OCI-LY1 (cell line): ENCODE data around the gene VPS37C.

Experiments used
- H2AFZ ChIP-seq: fragments of 200-600 bp; sonication (generic), shearing (Covaris generic); 2 replicates; pipeline ENCODE4 v1.6.0; 2014; ENCODE audit warnings: antibody characterized with exemption, mild to moderate bottlenecking, low read length
- H3F3A ChIP-seq: fragments of 200-600 bp; sonication (generic), shearing (Covaris generic); 2 replicates; pipeline ENCODE4 v1.6.0; 2014; ENCODE audit warnings: mild to moderate bottlenecking, antibody characterized with exemption, low read length, moderate library complexity; ENCODE audit not compliant: insufficient read depth
- H3K27ac ChIP-seq: fragments of 200-600 bp; sonication (generic); 2 replicates; pipeline ENCODE4 v1.5.1; 2014; ENCODE audit warnings: low read length, mixed run types, mild to moderate bottlenecking, low read depth; ENCODE audit not compliant: poor library complexity, severe bottlenecking
- H3K27me3 ChIP-seq: fragments of 200-600 bp; sonication (generic); 2 replicates; pipeline ENCODE4 v1.6.0; 2014; ENCODE audit warnings: antibody characterized with exemption, mild to moderate bottlenecking, low read length, moderate library complexity; ENCODE audit not compliant: insufficient read depth
- H3K36me3 ChIP-seq: fragments of 200-600 bp; sonication (generic); 2 replicates; pipeline ENCODE4 v1.6.1; 2014; ENCODE audit warnings: mild to moderate bottlenecking, antibody characterized with exemption, low read length, moderate library complexity, mixed read lengths; ENCODE audit not compliant: insufficient read depth
- H3K4me1 ChIP-seq: fragments of 200-600 bp; sonication (generic); 2 replicates; pipeline ENCODE4 v1.5.1; 2014; ENCODE audit warnings: mild to moderate bottlenecking, low read length, moderate library complexity; ENCODE audit not compliant: insufficient read depth, severe bottlenecking
- H3K4me2 ChIP-seq: fragments of 200-600 bp; sonication (generic), shearing (Covaris generic); 2 replicates; pipeline ENCODE4 v1.6.1; 2014; ENCODE audit warnings: low read length
- H3K4me3 ChIP-seq: fragments of 200-600 bp; sonication (generic); 2 replicates; pipeline ENCODE4 v1.5.1; 2014; ENCODE audit warnings: low read length, low read depth, mild to moderate bottlenecking, mixed read lengths; ENCODE audit not compliant: poor library complexity, severe bottlenecking
- H3K79me2 ChIP-seq: fragments of 200-600 bp; shearing (Covaris generic); 2 replicates; pipeline ENCODE4 v1.6.1; 2016; ENCODE audit warnings: mixed run types, low read length, mixed read lengths; ENCODE audit not compliant: insufficient read depth
- H3K9ac ChIP-seq: fragments of 200-600 bp; sonication (generic), shearing (Covaris generic); 2 replicates; pipeline ENCODE4 v1.6.1; 2014; ENCODE audit warnings: mild to moderate bottlenecking, low read length, mixed read lengths
- H3K9me2 ChIP-seq: fragments of 200-600 bp; sonication (generic), shearing (Covaris generic); 2 replicates; pipeline ENCODE4 v1.6.1; 2014; ENCODE audit warnings: low read depth, mild to moderate bottlenecking, low read length, mixed read lengths
- H3K9me3 ChIP-seq: fragments of 200-600 bp; shearing (Covaris generic); 2 replicates; pipeline ENCODE4 v1.6.1; 2014; ENCODE audit warnings: low read length, mixed read lengths
- H4K20me1 ChIP-seq: fragments of 200-600 bp; sonication (generic), shearing (Covaris generic); 2 replicates; pipeline ENCODE4 v1.6.0; 2016; ENCODE audit warnings: mild to moderate bottlenecking, low read length; ENCODE audit not compliant: insufficient read depth
- CTCF ChIP-seq: fragments of 200-600 bp; sonication (generic), shearing (Covaris generic); IDR thresholded peaks from 2 replicates; pipeline ENCODE4 v1.5.1; 2017; ENCODE audit warnings: mild to moderate bottlenecking, antibody characterized with exemption, low read length, moderate library complexity, mixed read lengths
- EZH2 ChIP-seq: fragments of 200-600 bp; sonication (generic), shearing (Covaris generic); IDR thresholded peaks from 2 replicates; pipeline ENCODE4 v1.8.0; 2017; ENCODE audit warnings: borderline replicate concordance, mixed run types, mild to moderate bottlenecking, antibody characterized with exemption, low read length, moderate library complexity, mixed read lengths

Gene VPS37C

GRCh38 chr11:61195719-61196118, 34.5 kb upstream of the VPS37C start:
- no peak overlapping the region for H3K4me2 ChIP-seq
- no peak overlapping the region for H3K4me3 ChIP-seq
- peaks cover 6% of the 10 kb centered on the region; the same call in 1 of the 2 replicates for H3K9me3 ChIP-seq
- no peak overlapping the region for H3K9ac ChIP-seq
- H3F3A ChIP-seq = no peaks in the 10 kb centered on the region
- peaks cover 7% of the 10 kb centered on the region; the same call in 1 of the 2 replicates for H3K27me3 ChIP-seq
- no peaks in the 10 kb centered on the region for H3K79me2 ChIP-seq
- no peak overlapping the region for H3K27ac ChIP-seq
- H3K4me1 ChIP-seq = no peaks in the 10 kb centered on the region
- H3K9me2 ChIP-seq = no peaks in the 10 kb centered on the region
- H3K36me3 ChIP-seq = no peaks in the 10 kb centered on the region; the same call in 1 of the 2 replicates
- TF ChIP-seq CTCF (no peak), EZH2 (no peak)
- no peak overlapping the region for H2AFZ ChIP-seq
- H4K20me1 ChIP-seq = no peaks in the 10 kb centered on the region

- Histone ChIP-seq H3K9me2 (no peaks in the 10 kb centered on the region), H2AFZ (no peak overlapping the region), H3K36me3 (no peaks in the 10 kb centered on the region; the same call in 1 of the 2 replicates), H4K20me1 (no peaks in the 10 kb centered on the region), H3K4me1 (no peaks in the 10 kb centered on the region), H3K4me3 (no peak overlapping the region), H3K27ac (no peak overlapping the region), H3K9me3 (peaks cover 9% of the 10 kb centered on the region; the same call in 1 of the 2 replicates), H3K4me2 (no peak overlapping the region), H3K79me2 (no peaks in the 10 kb centered on the region), H3K9ac (no peak overlapping the region), H3K27me3 (peaks cover 7% of the 10 kb centered on the region; the same call in 1 of the 2 replicates), H3F3A (no peaks in the 10 kb centered on the region)
- no peak for TF ChIP-seq CTCF
- no peak for TF ChIP-seq EZH2
Observed at GRCh38 chr11:61194981-61195695, 33.9 kb upstream of the VPS37C start.

GRCh38 chr11:61194169-61194671, 33.0 kb upstream of the VPS37C start:
- no peaks in the 10 kb centered on the region for H3K9me2 ChIP-seq
- no peak for TF ChIP-seq EZH2
- TF ChIP-seq CTCF = no peak

More at GRCh38 chr11:61194169-61194671, 33.0 kb upstream of the VPS37C start:
- H3K4me2 ChIP-seq = no peak overlapping the region
- H3K27me3 ChIP-seq = peaks cover 7% of the 10 kb centered on the region; the same call in 1 of the 2 replicates
- no peak overlapping the region for H2AFZ ChIP-seq
- H3K4me3 ChIP-seq = no peak overlapping the region
- no peaks in the 10 kb centered on the region for H3F3A ChIP-seq
- H3K9me3 ChIP-seq = peaks cover 8% of the 10 kb centered on the region; the same call in 1 of the 2 replicates
- H3K36me3 ChIP-seq = no peaks in the 10 kb centered on the region; the same call in 1 of the 2 replicates
- no peak overlapping the region for H3K9ac ChIP-seq
- no peak overlapping the region for H3K27ac ChIP-seq
- H4K20me1 ChIP-seq = no peaks in the 10 kb centered on the region
- no peaks in the 10 kb centered on the region for H3K4me1 ChIP-seq
- H3K79me2 ChIP-seq = no peaks in the 10 kb centered on the region
